ENCODE data around the gene CDH12.

The CDH12 gene

GRCh38 chr5:21882074-21882745, 970.9 kb downstream of the CDH12 start:
- FAIRE-seq = no peak

GRCh38 chr5:21880164-21880563, 973.0 kb downstream of the CDH12 start:
- FAIRE-seq = no peak
- no peak for DNase-seq (ENCODE audit: insufficient read length, low spot score)
- no peak for TF ChIP-seq CTCF (IDR thresholded peaks at IDR 0.05; ENCODE audit: insufficient read depth, missing control alignments)

More at GRCh38 chr5:21882074-21882745, 970.9 kb downstream of the CDH12 start:
- DNase-seq (ENCODE audit: insufficient read length, low spot score) = no peak
- TF ChIP-seq CTCF (IDR thresholded peaks at IDR 0.05; ENCODE audit: insufficient read depth, missing control alignments) = no peak

DNA sequence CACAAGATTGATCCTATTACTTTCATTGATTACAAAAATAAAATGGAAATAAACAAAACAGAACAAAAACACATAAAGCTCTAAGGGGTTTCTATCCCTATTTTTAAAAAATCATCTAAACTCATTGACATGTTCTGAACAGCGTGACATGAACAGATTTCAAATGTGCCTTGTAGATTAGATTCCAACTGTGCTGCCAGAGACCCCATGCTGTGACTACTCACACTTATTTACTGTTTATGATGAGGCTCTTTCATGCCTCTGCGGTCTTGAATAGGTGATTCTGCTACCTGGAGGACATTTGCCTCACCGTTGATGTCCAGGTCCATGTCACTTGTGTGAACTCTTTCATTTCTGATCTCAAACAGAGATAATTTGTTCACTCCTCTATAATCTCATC, 990.2 kb downstream of the CDH12 start:
- DNase-seq (ENCODE audit: insufficient read length, low spot score) (no peak), FAIRE-seq (no peak)
- TF ChIP-seq CTCF (IDR thresholded peaks at IDR 0.05; ENCODE audit: insufficient read depth, missing control alignments) = no peak

DNA sequence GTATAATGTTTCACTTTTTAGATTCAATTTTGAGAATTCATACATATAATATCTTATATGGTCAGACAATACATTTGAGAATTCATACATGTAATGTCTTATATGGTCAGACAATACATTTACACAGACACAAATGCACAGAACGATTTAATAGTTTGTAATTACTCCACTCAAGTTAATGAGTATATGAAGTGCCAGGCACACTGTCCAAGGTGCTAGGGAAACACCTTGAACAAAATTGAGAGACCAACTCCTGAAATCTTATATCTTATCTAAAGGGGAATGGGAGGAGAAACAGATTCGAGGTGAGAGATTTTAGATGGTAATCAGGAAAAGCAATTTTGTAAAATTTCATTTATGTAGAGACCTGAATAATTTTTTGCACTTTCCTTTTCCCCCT, 994.7 kb downstream of the CDH12 start:
- no peak for DNase-seq (ENCODE audit: insufficient read length, low spot score)
- FAIRE-seq = no peak
- no peak for TF ChIP-seq CTCF (IDR thresholded peaks at IDR 0.05; ENCODE audit: insufficient read depth, missing control alignments)

DNA sequence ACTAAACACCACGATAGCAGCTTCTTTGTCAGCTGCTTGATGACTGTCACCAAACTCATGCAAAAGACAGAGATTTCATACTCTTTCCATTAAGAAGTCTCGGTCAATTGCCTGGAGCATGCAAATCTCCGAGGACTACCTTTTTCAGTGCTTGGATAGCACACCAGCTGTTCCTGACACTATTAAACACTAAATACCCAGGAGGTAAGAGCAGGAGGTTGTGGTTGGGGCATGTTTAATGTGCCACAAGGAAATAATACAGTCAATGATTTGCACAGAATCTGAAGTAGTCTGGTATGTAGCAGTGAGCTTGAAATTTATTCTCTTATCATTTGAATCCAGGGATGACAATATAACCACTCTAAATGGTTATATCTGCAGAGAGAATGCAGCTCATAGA, 996.2 kb downstream of the CDH12 start:
- FAIRE-seq = no peak
- TF ChIP-seq CTCF (IDR thresholded peaks at IDR 0.05; ENCODE audit: insufficient read depth, missing control alignments) = no peak
- no peak for DNase-seq (ENCODE audit: insufficient read length, low spot score)

DNA sequence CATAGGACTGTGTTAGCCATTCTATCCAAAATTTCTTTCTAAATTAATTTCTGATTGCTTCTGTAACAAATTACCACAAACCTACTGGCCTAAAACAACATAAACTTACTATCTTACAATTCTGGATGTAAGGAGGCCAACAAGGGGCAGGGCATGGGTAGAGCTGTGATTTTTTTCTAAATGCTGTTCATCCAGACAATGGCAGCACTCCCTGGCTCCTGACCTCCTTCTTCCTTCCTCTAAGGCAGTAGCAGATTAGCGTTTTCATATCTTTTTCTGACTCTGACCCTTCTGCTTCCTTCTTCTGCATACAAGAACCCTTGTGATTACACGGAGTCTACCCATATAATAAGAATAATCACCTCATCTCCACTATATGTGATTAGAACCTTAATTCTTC, 1005.8 kb downstream of the CDH12 start:
- DNase-seq (ENCODE audit: insufficient read length, low spot score) = no peak
- no peak for TF ChIP-seq CTCF (IDR thresholded peaks at IDR 0.05; ENCODE audit: insufficient read depth, missing control alignments)
- no peak for FAIRE-seq

- no peak for TF ChIP-seq CTCF (IDR thresholded peaks at IDR 0.05; ENCODE audit: insufficient read depth, missing control alignments)
- no peak for FAIRE-seq
- no peak for DNase-seq (ENCODE audit: insufficient read length, low spot score)
Observed at GRCh38 chr5:21844960-21845359, 1008.2 kb downstream of the CDH12 start.

All from D721Med (cell line).